ENCODE data around the gene KRT32.

Gene KRT32

DNA sequence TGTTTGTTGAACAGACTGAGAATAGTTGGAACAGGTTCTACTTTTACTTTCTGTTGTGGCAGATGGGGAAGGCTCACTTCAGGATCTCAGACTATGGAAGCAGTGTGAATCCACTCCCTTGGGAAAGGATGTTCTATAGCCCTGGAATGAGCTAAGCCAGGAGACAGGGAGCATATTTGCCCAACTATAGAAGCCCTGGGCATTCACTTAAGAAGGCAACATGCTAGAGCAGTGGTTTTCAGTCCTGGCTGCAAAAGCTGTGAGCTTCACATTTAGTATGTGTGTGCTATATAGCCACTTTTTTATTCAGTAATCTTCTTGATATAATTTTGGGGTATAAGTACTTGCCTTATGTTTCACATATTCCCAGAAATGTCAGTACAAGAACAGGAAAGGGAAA, 1.2 kb upstream of the KRT32 start:
- H3K4me3 ChIP-seq (replicated peaks; ENCODE audit: insufficient read depth, low read length) = no peak overlapping the region
- H3K27me3 ChIP-seq (ENCODE audit: insufficient read depth, poor library complexity, severe bottlenecking) = no peaks in the 10 kb centered on the region
- TF ChIP-seq, protein P1, sequence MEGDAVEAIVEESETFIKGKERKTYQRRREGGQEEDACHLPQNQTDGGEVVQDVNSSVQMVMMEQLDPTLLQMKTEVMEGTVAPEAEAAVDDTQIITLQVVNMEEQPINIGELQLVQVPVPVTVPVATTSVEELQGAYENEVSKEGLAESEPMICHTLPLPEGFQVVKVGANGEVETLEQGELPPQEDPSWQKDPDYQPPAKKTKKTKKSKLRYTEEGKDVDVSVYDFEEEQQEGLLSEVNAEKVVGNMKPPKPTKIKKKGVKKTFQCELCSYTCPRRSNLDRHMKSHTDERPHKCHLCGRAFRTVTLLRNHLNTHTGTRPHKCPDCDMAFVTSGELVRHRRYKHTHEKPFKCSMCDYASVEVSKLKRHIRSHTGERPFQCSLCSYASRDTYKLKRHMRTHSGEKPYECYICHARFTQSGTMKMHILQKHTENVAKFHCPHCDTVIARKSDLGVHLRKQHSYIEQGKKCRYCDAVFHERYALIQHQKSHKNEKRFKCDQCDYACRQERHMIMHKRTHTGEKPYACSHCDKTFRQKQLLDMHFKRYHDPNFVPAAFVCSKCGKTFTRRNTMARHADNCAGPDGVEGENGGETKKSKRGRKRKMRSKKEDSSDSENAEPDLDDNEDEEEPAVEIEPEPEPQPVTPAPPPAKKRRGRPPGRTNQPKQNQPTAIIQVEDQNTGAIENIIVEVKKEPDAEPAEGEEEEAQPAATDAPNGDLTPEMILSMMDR (IDR thresholded peaks at IDR 0.05; ENCODE audit: insufficient read depth, low read length) = no peak
- TF ChIP-seq POLR2AphosphoS5 (IDR thresholded peaks at IDR 0.05; ENCODE audit: low read depth) (no peak), SPI1 (IDR thresholded peaks at IDR 0.05; ENCODE audit: borderline replicate concordance, low read depth) (no peak), GABPA (IDR thresholded peaks at IDR 0.05; ENCODE audit: low read depth) (no peak)
- TF ChIP-seq, protein P2, sequence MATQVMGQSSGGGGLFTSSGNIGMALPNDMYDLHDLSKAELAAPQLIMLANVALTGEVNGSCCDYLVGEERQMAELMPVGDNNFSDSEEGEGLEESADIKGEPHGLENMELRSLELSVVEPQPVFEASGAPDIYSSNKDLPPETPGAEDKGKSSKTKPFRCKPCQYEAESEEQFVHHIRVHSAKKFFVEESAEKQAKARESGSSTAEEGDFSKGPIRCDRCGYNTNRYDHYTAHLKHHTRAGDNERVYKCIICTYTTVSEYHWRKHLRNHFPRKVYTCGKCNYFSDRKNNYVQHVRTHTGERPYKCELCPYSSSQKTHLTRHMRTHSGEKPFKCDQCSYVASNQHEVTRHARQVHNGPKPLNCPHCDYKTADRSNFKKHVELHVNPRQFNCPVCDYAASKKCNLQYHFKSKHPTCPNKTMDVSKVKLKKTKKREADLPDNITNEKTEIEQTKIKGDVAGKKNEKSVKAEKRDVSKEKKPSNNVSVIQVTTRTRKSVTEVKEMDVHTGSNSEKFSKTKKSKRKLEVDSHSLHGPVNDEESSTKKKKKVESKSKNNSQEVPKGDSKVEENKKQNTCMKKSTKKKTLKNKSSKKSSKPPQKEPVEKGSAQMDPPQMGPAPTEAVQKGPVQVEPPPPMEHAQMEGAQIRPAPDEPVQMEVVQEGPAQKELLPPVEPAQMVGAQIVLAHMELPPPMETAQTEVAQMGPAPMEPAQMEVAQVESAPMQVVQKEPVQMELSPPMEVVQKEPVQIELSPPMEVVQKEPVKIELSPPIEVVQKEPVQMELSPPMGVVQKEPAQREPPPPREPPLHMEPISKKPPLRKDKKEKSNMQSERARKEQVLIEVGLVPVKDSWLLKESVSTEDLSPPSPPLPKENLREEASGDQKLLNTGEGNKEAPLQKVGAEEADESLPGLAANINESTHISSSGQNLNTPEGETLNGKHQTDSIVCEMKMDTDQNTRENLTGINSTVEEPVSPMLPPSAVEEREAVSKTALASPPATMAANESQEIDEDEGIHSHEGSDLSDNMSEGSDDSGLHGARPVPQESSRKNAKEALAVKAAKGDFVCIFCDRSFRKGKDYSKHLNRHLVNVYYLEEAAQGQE (IDR thresholded peaks at IDR 0.05; ENCODE audit: insufficient replicate concordance, low read depth) = no peak
- no peak for DNase-seq (ENCODE audit: low read depth in 1 of 2, low spot score in 1 of 2)
- H3K27ac ChIP-seq (replicated peaks) = no peak overlapping the region

DNA sequence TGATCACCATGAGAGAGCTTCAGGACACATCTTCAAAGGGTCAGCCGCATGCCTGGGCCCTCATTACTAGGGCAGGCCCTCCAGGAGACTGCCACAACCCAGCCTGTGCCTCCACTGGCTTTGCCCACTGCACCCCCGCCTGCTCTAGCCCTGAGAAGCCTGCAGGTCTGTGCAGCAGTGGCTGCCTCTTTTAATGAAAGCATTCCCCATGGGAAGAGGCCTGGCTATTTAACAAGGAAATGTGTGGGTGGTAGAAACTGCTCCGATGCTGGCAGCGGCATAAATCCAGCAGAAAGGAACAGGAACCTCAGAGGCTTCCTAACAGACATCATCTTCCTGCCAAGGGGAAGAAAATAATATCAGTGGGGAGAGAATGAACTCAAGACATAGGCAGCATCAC, 375 bp upstream of the KRT32 start:
- no peak overlapping the region for H3K27ac ChIP-seq (replicated peaks)
- TF ChIP-seq, protein P2 (IDR thresholded peaks at IDR 0.05; ENCODE audit: insufficient replicate concordance, low read depth) = no peak
- TF ChIP-seq, protein P1 (IDR thresholded peaks at IDR 0.05; ENCODE audit: insufficient read depth, low read length) = no peak
- TF ChIP-seq POLR2AphosphoS5 (IDR thresholded peaks at IDR 0.05; ENCODE audit: low read depth) (no peak), GABPA (IDR thresholded peaks at IDR 0.05; ENCODE audit: low read depth) (no peak), SPI1 (IDR thresholded peaks at IDR 0.05; ENCODE audit: borderline replicate concordance, low read depth) (no peak)
- DNase-seq (ENCODE audit: low read depth in 1 of 2, low spot score in 1 of 2) = no peak
- H3K4me3 ChIP-seq (replicated peaks; ENCODE audit: insufficient read depth, low read length) = no peak overlapping the region
- no peaks in the 10 kb centered on the region for H3K27me3 ChIP-seq (ENCODE audit: insufficient read depth, poor library complexity, severe bottlenecking)

DNA sequence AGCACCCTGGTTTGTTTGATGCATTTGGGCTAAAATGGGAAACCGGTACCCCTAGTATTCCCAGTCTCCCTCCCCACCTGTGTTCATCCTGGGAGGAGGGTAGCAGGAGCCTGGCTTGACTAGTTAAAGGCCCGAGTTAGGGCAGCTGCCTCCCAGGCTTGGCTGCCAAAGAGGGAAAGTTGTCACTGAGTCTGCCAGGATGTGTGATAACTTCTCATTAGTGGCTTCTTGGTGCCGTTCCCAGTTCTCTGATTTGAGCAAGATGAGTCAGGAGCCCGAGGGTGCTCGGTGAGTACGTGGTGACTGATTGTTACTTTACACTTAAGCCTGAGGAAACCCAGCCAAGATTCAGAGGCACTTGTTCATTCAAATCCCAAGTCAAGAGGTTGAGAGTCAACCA, 2.5 kb downstream of the KRT32 start:
- DNase-seq (ENCODE audit: low read depth in 1 of 2, low spot score in 1 of 2) = no peak
- no peaks in the 10 kb centered on the region for H3K27me3 ChIP-seq (ENCODE audit: insufficient read depth, poor library complexity, severe bottlenecking)
- no peak overlapping the region for H3K4me3 ChIP-seq (replicated peaks; ENCODE audit: insufficient read depth, low read length)
- TF ChIP-seq GABPA (IDR thresholded peaks at IDR 0.05; ENCODE audit: low read depth) (no peak), POLR2AphosphoS5 (IDR thresholded peaks at IDR 0.05; ENCODE audit: low read depth) (no peak), SPI1 (IDR thresholded peaks at IDR 0.05; ENCODE audit: borderline replicate concordance, low read depth) (no peak)
- TF ChIP-seq, protein P1 (IDR thresholded peaks at IDR 0.05; ENCODE audit: insufficient read depth, low read length) = no peak
- TF ChIP-seq, protein P2 (IDR thresholded peaks at IDR 0.05; ENCODE audit: insufficient replicate concordance, low read depth) = no peak
- H3K27ac ChIP-seq (replicated peaks) = no peak overlapping the region
